Glutamatergic neuron (in vitro differentiated cells): ENCODE measurements around the gene GAB2. TPM values are rescaled to one million over a fixed set of nuclear protein-coding genes. Genes with fewer than 3 reads are reported as not detected.
"Not testable (repeated sequence)": the region's sequence is repeated elsewhere in the genome, so short reads cannot be mapped to it uniquely, and the experiment has no call there.

Experiments used
- DNase-seq: peaks from one replicate; pipeline ENCODE4 v3.0.0; 2022
- H3K27ac Mint-ChIP-seq: one replicate; pipeline ENCODE4 v1.8.0; 2020; ENCODE audit warnings: mild to moderate bottlenecking, mixed read lengths, inconsistent platforms; ENCODE audit not compliant: unreplicated experiment
- H3K27me3 Mint-ChIP-seq: one replicate; pipeline ENCODE4 v1.8.0; 2020; ENCODE audit warnings: mild to moderate bottlenecking, moderate library complexity, mixed read lengths, inconsistent platforms; ENCODE audit not compliant: unreplicated experiment
- H3K36me3 Mint-ChIP-seq: one replicate; pipeline ENCODE4 v1.8.0; 2020; ENCODE audit warnings: mild to moderate bottlenecking, mixed read lengths, inconsistent platforms; ENCODE audit not compliant: unreplicated experiment
- H3K4me1 Mint-ChIP-seq: one replicate; pipeline ENCODE4 v1.8.0; 2020; ENCODE audit warnings: mild to moderate bottlenecking, low read depth, mixed read lengths, inconsistent platforms; ENCODE audit not compliant: unreplicated experiment
- H3K4me3 Mint-ChIP-seq: one replicate; pipeline ENCODE4 v1.8.0; 2020; ENCODE audit warnings: mild to moderate bottlenecking, mixed read lengths, inconsistent platforms; ENCODE audit not compliant: unreplicated experiment
- H3K9me3 Mint-ChIP-seq: one replicate; pipeline ENCODE4 v1.8.0; 2020; ENCODE audit warnings: mild to moderate bottlenecking, moderate library complexity, mixed read lengths, inconsistent platforms; ENCODE audit not compliant: unreplicated experiment
- CTCF ChIP-seq: fragments of 200-600 bp; sonication (generic); IDR thresholded peaks from one replicate; pipeline ENCODE4 v1.5.0; 2021; ENCODE audit not compliant: partially characterized antibody, unreplicated experiment
- total RNA-seq: library from RNA; stranded (reverse); fragmentation: NEBNext Ultra II Directional; extraction: Animal tissue kit (Norgen Biotek cat#: 25700); gene quantifications from one replicate; pipeline ENCODE4 v1.2.1, GENCODE V29; 2021; ENCODE audit not compliant: unreplicated experiment

The GAB2 gene
- total RNA-seq, 1 donor from 2014 or later, result 87.9 TPM

DNA sequence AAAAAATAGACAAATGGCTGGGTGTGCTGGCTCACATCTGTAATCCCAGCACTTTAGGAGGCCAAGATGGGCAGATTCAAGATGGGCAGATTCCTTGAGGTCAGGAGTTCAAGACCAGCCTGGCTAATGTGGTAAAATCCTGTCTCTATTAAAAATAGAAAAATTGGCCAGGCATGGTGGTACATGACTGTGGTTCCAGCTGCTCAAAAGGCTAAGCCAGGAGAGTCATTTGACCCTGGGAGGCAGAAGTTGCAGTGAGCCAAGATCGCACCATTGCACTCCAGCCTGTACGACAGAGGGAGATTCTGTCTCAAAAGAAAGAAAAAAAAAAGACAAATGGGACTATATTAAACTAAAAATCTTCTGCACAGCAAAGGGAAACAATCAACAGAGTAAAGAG is 173.5 kb downstream of the GAB2 start:
- Mint-ChIP-seq H3K27me3 (peaks cover 11% of the 10 kb centered on the region), H3K9me3 (peaks cover 21% of the 10 kb centered on the region), H3K4me3 (no peak overlapping the region), H3K27ac (no peak overlapping the region), H3K36me3 (peaks cover 35% of the 10 kb centered on the region), H3K4me1 (no peaks in the 10 kb centered on the region)
- TF ChIP-seq CTCF, result no peak
- no peak for DNase-seq

DNA sequence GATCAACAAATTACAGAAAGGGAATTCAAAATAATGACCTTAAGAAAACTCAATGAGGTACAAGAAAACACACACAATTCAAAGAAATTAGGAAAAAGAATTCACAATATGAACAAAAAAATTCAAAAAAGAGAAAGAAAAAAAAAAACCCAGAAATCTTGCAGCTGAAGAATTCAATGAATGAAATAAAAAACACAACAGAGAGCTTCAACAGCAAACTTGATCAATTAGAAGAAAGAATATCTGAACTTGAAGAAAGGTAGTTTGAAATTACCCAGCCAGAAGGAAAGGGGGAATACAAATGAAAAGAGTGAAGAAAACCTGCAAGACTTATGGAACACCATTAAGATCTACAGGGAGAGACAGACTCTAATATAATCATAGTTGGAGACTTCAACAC is 176.1 kb downstream of the GAB2 start:
- no peak for TF ChIP-seq CTCF
- H3K36me3 Mint-ChIP-seq, result peaks cover 37% of the 10 kb centered on the region
- no peak overlapping the region for H3K4me3 Mint-ChIP-seq
- DNase-seq, result no peak
- peaks cover 13% of the 10 kb centered on the region for H3K27me3 Mint-ChIP-seq
- peaks cover 26% of the 10 kb centered on the region for H3K9me3 Mint-ChIP-seq
- H3K27ac Mint-ChIP-seq, result no peak overlapping the region
- no peaks in the 10 kb centered on the region for H3K4me1 Mint-ChIP-seq

GRCh38 chr11:78239781-78240180 is 177.8 kb downstream of the GAB2 start:
- no peak for TF ChIP-seq CTCF
- Mint-ChIP-seq H3K4me1 (no peaks in the 10 kb centered on the region), H3K27ac (no peak overlapping the region), H3K4me3 (no peak overlapping the region), H3K27me3 (peaks cover 13% of the 10 kb centered on the region), H3K9me3 (peaks cover 29% of the 10 kb centered on the region), H3K36me3 (peaks cover 38% of the 10 kb centered on the region)
- DNase-seq, result no peak

DNA sequence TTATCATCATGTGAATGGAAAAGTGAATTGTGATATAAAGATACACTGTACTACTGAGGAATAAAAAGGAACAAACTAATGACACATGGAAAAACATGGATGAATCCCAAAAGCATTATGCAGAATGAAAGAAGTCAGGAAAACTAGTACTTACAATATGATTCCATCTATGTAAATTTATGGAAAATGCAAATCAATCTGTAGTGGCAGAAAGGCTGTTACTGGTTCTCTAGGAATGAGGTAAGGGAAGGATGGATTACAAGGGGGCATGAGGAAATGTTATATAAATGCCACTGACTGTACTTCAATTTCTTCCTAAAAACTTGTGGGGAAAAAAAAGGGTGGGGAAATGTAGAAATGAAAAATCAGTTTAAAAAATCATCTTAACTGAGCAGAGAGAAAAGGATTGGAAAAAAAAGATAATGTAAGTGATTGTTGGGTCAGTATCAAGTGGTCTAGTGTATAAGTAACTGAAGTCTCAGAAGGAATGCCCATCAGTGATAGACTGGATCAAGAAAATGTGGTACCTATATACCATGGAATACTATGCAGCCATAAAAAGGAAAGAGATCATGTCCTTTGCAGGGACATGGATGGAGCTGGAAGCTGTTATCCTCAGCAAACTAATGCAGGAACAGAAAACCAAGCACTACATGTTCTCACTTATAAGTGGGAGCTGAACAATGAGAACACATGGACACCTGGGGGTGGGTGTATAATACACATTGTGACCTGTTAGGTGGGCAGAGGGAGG is 180.2 kb downstream of the GAB2 start:
- Mint-ChIP-seq H3K36me3 (peaks cover 35% of the 10 kb centered on the region), H3K4me1 (no peaks in the 10 kb centered on the region), H3K9me3 (peaks cover 32% of the 10 kb centered on the region), H3K27me3 (peaks cover 11% of the 10 kb centered on the region), H3K4me3 (no peak overlapping the region), H3K27ac (no peak overlapping the region)
- TF ChIP-seq CTCF, result no peak
- no peak for DNase-seq

DNA sequence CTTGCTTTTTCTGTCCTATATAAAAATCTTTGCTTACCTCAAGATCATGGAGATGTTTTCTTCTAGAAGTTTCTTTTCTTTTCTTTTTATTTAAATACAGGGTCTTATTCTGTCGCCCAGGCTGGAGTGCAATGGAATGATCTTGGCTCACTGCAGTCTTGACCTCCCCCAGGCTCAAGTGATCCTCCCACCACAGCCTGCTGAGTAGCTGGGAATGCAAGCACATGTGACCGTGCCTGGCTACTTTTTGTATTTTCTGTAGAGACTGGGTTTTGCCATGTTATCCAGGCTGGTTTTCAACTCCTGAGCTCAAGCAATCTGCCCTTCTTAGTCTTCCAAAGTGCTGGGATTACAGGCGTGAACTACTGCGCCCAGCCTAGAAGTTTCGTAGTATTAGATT is 183.6 kb downstream of the GAB2 start:
- peaks cover 19% of the 10 kb centered on the region for H3K9me3 Mint-ChIP-seq
- H3K27me3 Mint-ChIP-seq, result peaks cover 5% of the 10 kb centered on the region
- H3K4me1 Mint-ChIP-seq, result peaks cover under 1% of the 10 kb centered on the region
- H3K36me3 Mint-ChIP-seq, result peaks cover 16% of the 10 kb centered on the region
- H3K4me3 Mint-ChIP-seq, result no peak overlapping the region
- DNase-seq, result no peak
- TF ChIP-seq CTCF, result no peak
- H3K27ac Mint-ChIP-seq, result no peak overlapping the region

DNA sequence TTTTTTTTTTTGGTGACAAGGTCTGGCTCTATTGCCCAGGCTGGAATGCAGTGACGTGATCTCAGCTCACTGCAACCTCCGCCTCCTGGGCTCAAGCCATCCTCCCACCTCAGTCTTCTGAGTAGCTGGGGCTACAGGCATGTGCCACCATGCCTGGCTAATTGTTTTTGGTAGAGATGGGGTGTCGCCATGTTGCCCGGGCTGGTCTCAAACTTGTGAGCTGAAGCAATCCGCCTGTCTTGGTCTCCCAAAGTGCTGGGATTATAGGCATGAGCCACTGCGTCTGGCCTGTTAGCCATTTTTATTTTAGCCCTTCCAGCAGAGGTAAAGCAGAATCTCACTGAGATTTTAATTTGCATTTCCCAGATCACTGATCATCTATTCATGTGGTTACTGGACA is 184.6 kb downstream of the GAB2 start:
- not testable (repeated sequence) for H3K27ac Mint-ChIP-seq, H3K4me1 Mint-ChIP-seq, H3K4me3 Mint-ChIP-seq, DNase-seq, H3K27me3 Mint-ChIP-seq
- Mint-ChIP-seq H3K9me3 (peaks cover 18% of the 10 kb centered on the region), H3K36me3 (peaks cover 16% of the 10 kb centered on the region)
